Tibial nerve (tissue), 4 donors: ENCODE measurements around the gene KRT6B. TPM values are rescaled to one million over a fixed set of nuclear protein-coding genes. Genes with fewer than 3 reads are reported as not detected.
"Not testable (repeated sequence)": the region's sequence is repeated elsewhere in the genome, so short reads cannot be mapped to it uniquely, and the experiment has no call there.

ENCODE experiments used
- DNase-seq, 2 donors: peaks; one replicate each; pipeline ENCODE4 v3.0.0-alpha.2; 2019; ENCODE audit warnings: low spot score in 2 of 2
- H3K27ac ChIP-seq, 4 donors: fragments of 200-600 bp; sonication (generic) in 3 of 4; one replicate each; pipeline ENCODE4 v1.5.1; 2017 to 2019; ENCODE audit warnings: mild to moderate bottlenecking in 1 of 4
- H3K27me3 ChIP-seq, 2 donors: fragments of 200-600 bp; sonication (generic) in 1 of 2; one replicate each; pipeline versions ENCODE4 v1.5.1 to v1.6.0; 2017 to 2019
- H3K36me3 ChIP-seq, 3 donors: fragments of 200-600 bp; sonication (generic); one replicate each; pipeline ENCODE4 v1.5.1; 2018 to 2019
- H3K4me1 ChIP-seq, 4 donors: fragments of 200-600 bp; sonication (generic) in 3 of 4; one replicate each; pipeline ENCODE4 v1.5.1; 2017 to 2019
- H3K4me3 ChIP-seq, 4 donors: fragments of 200-600 bp; sonication (generic) in 3 of 4; one replicate each; pipeline ENCODE4 v1.5.1; 2017 to 2019; ENCODE audit warnings: mild to moderate bottlenecking in 1 of 4, moderate library complexity in 1 of 4
- H3K9me3 ChIP-seq, 4 donors: fragments of 200-600 bp; sonication (generic) in 3 of 4; one replicate each; pipeline ENCODE4 v1.5.1; 2017 to 2019
- CTCF ChIP-seq, 5 experiments: fragments of 200-600 bp in 3 of 5; fragments of 450-650 bp in 2 of 5; sonication (generic) in 3 of 5; IDR thresholded peaks; one replicate each; pipeline ENCODE4 v1.5.1; 2016 to 2019; ENCODE audit warnings: antibody characterized with exemption in 5 of 5, mild to moderate bottlenecking in 3 of 5, moderate library complexity in 2 of 5
- EP300 ChIP-seq, 2 donors: sonication (generic); formaldehyde crosslinking; IDR thresholded peaks; one replicate each; pipeline ENCODE4 v1.6.1; 2017; ENCODE audit warnings: antibody characterized with exemption in 2 of 2, mild to moderate bottlenecking in 1 of 2
- POLR2A ChIP-seq, 2 donors: fragments of 450-650 bp; IDR thresholded peaks; one replicate each; pipeline ENCODE4 v1.6.1; 2017; ENCODE audit warnings: antibody characterized with exemption in 2 of 2, mild to moderate bottlenecking in 2 of 2, moderate library complexity in 2 of 2
- WGBS, 2 donors: methylation state at CpG; one replicate each; pipeline ENCODE4 v1.1.5; 2018; 5-methylcytosine and 5-hydroxymethylcytosine counted together
- total RNA-seq, 4 donors: library from RNA; depleted of rRNA; stranded (reverse); fragments of >200 nt; gene quantifications; one replicate each; pipeline ENCODE4 v1.1.0, GENCODE V29; 2016

The KRT6B gene
- total RNA-seq, 4 donors from 2014 or later: not detected

GRCh38 chr12:52454411-52455201 lies 2.7 kb upstream of the KRT6B start:
- Histone ChIP-seq H3K4me3 (no peak overlapping the region), H3K9me3 (no peaks in the 10 kb centered on the region), H3K36me3 (no peaks in the 10 kb centered on the region), H3K27me3 (no peaks in the 10 kb centered on the region), H3K27ac (peak overlapping the region in 2 of 4 donors; percentile 6 to 29), H3K4me1 (peaks cover 0 to 6% (median 0%) of the 10 kb centered on the region in 4 donors)
- no peak for DNase-seq
- 29 to 33% methylated on average over 3 of the region's 3 CpGs for WGBS, 2 donors
- TF ChIP-seq CTCF (IDR thresholded peaks at IDR 0.05) (no peak), POLR2A (IDR thresholded peaks at IDR 0.05) (no peak), EP300 (IDR thresholded peaks at IDR 0.05) (no peak)

GRCh38 chr12:52448228-52448627 lies 3.7 kb downstream of the KRT6B start:
- no peak for TF ChIP-seq EP300 (IDR thresholded peaks at IDR 0.05)
- TF ChIP-seq POLR2A (IDR thresholded peaks at IDR 0.05): no peak
- no peak for TF ChIP-seq CTCF (IDR thresholded peaks at IDR 0.05)
- Histone ChIP-seq H3K27me3 (peaks cover 0 to 3% of the 10 kb centered on the region in 2 donors), H3K4me3 (no peak overlapping the region), H3K27ac (no peak overlapping the region), H3K36me3 (no peaks in the 10 kb centered on the region), H3K4me1 (no peaks in the 10 kb centered on the region), H3K9me3 (no peaks in the 10 kb centered on the region)
- WGBS, 2 donors: 53 to 58% methylated on average over 3 of the region's 3 CpGs
- DNase-seq: no peak

GRCh38 chr12:52447196-52447595 lies 4.8 kb downstream of the KRT6B start:
- not testable (repeated sequence) for H3K9me3 ChIP-seq, H3K27ac ChIP-seq, H3K4me1 ChIP-seq, H3K36me3 ChIP-seq, H3K4me3 ChIP-seq, DNase-seq, H3K27me3 ChIP-seq
- 89 to 95% methylated on average over 8 to 11 of the region's 11 CpGs for WGBS, 2 donors

- H3K9me3 ChIP-seq: no peaks in the 10 kb centered on the region
Measured at GRCh38 chr12:52446367-52447045, 5.4 kb downstream of the KRT6B start.

GRCh38 chr12:52445876-52446275 lies 6.1 kb downstream of the KRT6B start:
- no peak overlapping the region for H3K27ac ChIP-seq
- no peak for DNase-seq
- TF ChIP-seq EP300 (IDR thresholded peaks at IDR 0.05) (no peak), POLR2A (IDR thresholded peaks at IDR 0.05) (no peak), CTCF (IDR thresholded peaks at IDR 0.05) (no peak)
- 52 to 65% methylated on average over 3 of the region's 3 CpGs for WGBS, 2 donors
- peaks cover 0 to 4% (median 0%) of the 10 kb centered on the region in 4 donors for H3K4me1 ChIP-seq
- peaks cover 0 to 3% of the 10 kb centered on the region in 2 donors for H3K27me3 ChIP-seq
- H3K9me3 ChIP-seq: no peaks in the 10 kb centered on the region
- no peak overlapping the region for H3K4me3 ChIP-seq
- H3K36me3 ChIP-seq: no peaks in the 10 kb centered on the region

More at GRCh38 chr12:52446367-52447045, 5.4 kb downstream of the KRT6B start:
- DNase-seq: no peak
- H3K27ac ChIP-seq: no peak overlapping the region
- WGBS, 2 donors: 74 to 77% methylated on average over 6 of the region's 6 CpGs
- H3K27me3 ChIP-seq: peaks cover 0 to 3% of the 10 kb centered on the region in 2 donors
- H3K36me3 ChIP-seq: no peaks in the 10 kb centered on the region
- peaks cover 0 to 4% (median 0%) of the 10 kb centered on the region in 4 donors for H3K4me1 ChIP-seq
- H3K4me3 ChIP-seq: no peak overlapping the region
- TF ChIP-seq EP300 (IDR thresholded peaks at IDR 0.05): no peak
- TF ChIP-seq CTCF (IDR thresholded peaks at IDR 0.05): no peak
- no peak for TF ChIP-seq POLR2A (IDR thresholded peaks at IDR 0.05)
